HEK293 (cell line): ENCODE results near the gene B3GALNT1.

Source experiments
- BCL11A ChIP-seq: fragments of 450-650 bp; formaldehyde crosslinking; IDR thresholded peaks from 2 replicates; pipeline ENCODE4 v1.5.1; 2016; ENCODE audit warnings: low read depth, missing biosample characterization, missing genetic modification characterization
- CTCF ChIP-seq: fragments of 450-650 bp; formaldehyde crosslinking; IDR thresholded peaks from 2 replicates; pipeline ENCODE4 v1.5.1; 2016; ENCODE audit warnings: missing biosample characterization, missing genetic modification characterization
- IKZF3 ChIP-seq: fragments of 450-650 bp; IDR thresholded peaks from 2 replicates; pipeline ENCODE4 v1.5.0; 2018; ENCODE audit warnings: missing biosample characterization, mild to moderate bottlenecking, missing genetic modification characterization, moderate library complexity
- MZF1 ChIP-seq: fragments of 450-650 bp; formaldehyde crosslinking; IDR thresholded peaks from 2 replicates; pipeline ENCODE4 v1.5.1; 2017; ENCODE audit warnings: missing biosample characterization, missing genetic modification characterization, borderline replicate concordance
- ZBTB21 ChIP-seq: fragments of 450-650 bp; formaldehyde crosslinking; IDR thresholded peaks from 2 replicates; pipeline ENCODE4 v1.5.1; 2017; ENCODE audit warnings: missing biosample characterization, missing genetic modification characterization
- ZNF248 ChIP-seq: fragments of 450-650 bp; formaldehyde crosslinking; IDR thresholded peaks from 2 replicates; pipeline ENCODE4 v1.5.1; 2017; ENCODE audit warnings: missing biosample characterization, missing genetic modification characterization
- ZNF366 ChIP-seq: fragments of 450-650 bp; formaldehyde crosslinking; conservative IDR thresholded peaks from 2 replicates; pipeline ENCODE4 v1.5.1; 2016; ENCODE audit warnings: missing biosample characterization, missing genetic modification characterization
- ZNF513 ChIP-seq: fragments of 450-650 bp; IDR thresholded peaks from 2 replicates; pipeline ENCODE4 v1.5.1; 2018; ENCODE audit warnings: missing biosample characterization, missing genetic modification characterization
- ZNF624 ChIP-seq: fragments of 450-650 bp; formaldehyde crosslinking; IDR thresholded peaks from 2 replicates; pipeline ENCODE4 v1.5.1; 2017; ENCODE audit warnings: missing biosample characterization, missing genetic modification characterization
- ZNF670 ChIP-seq: fragments of 450-650 bp; formaldehyde crosslinking; IDR thresholded peaks from 2 replicates; pipeline ENCODE4 v1.5.1; 2016; ENCODE audit warnings: missing biosample characterization, missing genetic modification characterization, low read depth
- ZNF701 ChIP-seq: fragments of 450-650 bp; formaldehyde crosslinking; IDR thresholded peaks from 2 replicates; pipeline ENCODE4 v1.5.1; 2016; ENCODE audit warnings: missing biosample characterization, missing genetic modification characterization
- ZNF791 ChIP-seq: fragments of 450-650 bp; formaldehyde crosslinking; IDR thresholded peaks from 2 replicates; pipeline ENCODE4 v1.5.1; 2016; ENCODE audit warnings: missing biosample characterization, missing genetic modification characterization

GRCh38 chr3:161064413-161064812 lies 40.7 kb downstream of the B3GALNT1 start:
- TF ChIP-seq CTCF (tag by site-specific recombination) = no peak
- TF ChIP-seq ZNF701 (tag by site-specific recombination) = no peak
- no peak for TF ChIP-seq ZBTB21
- TF ChIP-seq ZNF791 (tag by site-specific recombination) = no peak
- no peak for TF ChIP-seq ZNF248
- TF ChIP-seq BCL11A (tag by site-specific recombination) = no peak
- TF ChIP-seq MZF1 = no peak
- TF ChIP-seq ZNF513 (tag by site-specific recombination) = no peak
- no peak for TF ChIP-seq ZNF670 (tag by site-specific recombination)
- TF ChIP-seq IKZF3 (tag by site-specific recombination) = no peak
- TF ChIP-seq ZNF366 (tag by site-specific recombination) = no peak
- TF ChIP-seq ZNF624 (tag by site-specific recombination) = no peak
